GM19438 (cell line): ENCODE measurements around the gene C1orf94.
A peak's percentile ranks its signal among the peaks of the same experiment; 100 is the strongest.

Experiments used
- ATAC-seq: cut with Tn5 transposase; IDR thresholded peaks from one replicate; pipeline ENCODE4 v1.9.1; 2021; ENCODE audit warnings: low read depth; ENCODE audit not compliant: unreplicated experiment

Gene C1orf94

GRCh38 chr1:34176830-34177603, at the start of gene C1orf94:
TSS of gene C1orf94 (plus strand) at chr1:34176907. CDS start at chr1:34177790, 883 bp downstream.
- no peak for ATAC-seq

- ATAC-seq, result no peak
These were observed 49.4 kb upstream of the C1orf94 start for GRCh38 chr1:34127006-34128000.

GRCh38 chr1:34128186-34128889, 48.4 kb upstream of the C1orf94 start:
- ATAC-seq, result no peak

DNA sequence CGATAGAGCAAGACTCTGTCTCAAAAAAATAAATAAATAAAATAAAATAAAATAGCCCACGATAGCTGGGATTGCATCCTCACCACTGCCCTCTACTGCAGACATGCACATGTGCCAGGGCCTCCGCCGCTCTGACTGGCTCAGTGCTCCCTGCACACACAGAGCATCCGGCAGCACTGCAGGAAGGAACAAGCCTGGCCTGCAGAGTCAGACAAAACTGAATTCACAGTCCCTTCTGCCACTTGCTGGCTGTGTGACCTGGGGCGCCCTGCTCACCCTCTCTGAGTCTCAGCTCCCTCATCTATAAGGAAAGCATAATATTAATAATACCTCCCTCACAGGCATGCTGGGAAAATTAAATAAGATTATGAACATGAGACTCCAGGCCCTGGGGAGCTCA, 47.1 kb upstream of the C1orf94 start:
- no peak for ATAC-seq

DNA sequence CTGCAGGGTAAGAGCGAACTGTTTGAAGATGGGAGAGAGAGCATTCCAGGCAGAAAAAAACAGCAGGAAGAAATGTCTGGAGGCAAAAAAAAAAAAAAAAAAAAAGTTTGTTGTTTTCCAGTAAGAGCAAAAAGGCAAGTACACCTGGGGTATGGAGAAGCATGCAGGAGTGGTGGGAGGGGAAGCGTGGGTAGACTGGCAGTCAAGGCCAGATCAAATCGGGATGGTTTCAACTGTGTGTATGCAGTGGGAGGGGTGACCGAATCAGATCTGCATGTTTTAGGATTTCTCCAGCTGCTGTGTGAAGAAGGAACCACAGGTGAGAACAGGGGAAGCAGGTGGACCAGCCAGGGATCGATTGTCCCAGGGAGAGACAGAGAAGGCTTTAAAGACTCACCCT, 46.4 kb upstream of the C1orf94 start:
- ATAC-seq, result no peak

- no peak for ATAC-seq
These were observed 45.1 kb upstream of the C1orf94 start for GRCh38 chr1:34131396-34132160.

- no peak for ATAC-seq
These were observed 44.6 kb upstream of the C1orf94 start for GRCh38 chr1:34132161-34132420.

DNA sequence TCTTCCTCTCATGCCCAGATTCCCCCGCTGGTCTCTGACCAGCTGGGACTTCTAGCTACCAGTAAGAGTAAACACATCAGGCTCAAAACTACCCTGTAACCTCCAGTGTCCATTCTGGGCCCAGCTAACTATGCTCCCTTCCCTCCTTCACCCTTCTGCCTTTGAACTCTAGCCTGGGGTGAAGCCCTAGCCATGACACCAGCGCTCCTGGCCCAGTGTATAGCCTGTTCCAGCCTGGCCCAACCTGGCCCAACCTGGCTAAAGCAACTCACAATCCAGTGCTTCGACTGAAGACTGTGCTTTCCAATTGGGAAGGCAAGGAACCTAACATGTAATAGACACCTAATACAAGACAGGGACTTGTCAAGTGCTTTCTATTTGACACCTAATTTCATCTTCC, 39.3 kb upstream of the C1orf94 start:
- no peak for ATAC-seq

- ATAC-seq, result no peak
These were observed 36.6 kb upstream of the C1orf94 start for GRCh38 chr1:34140011-34140676.

GRCh38 chr1:34143975-34144374, 32.7 kb upstream of the C1orf94 start:
- ATAC-seq, result no peak

DNA sequence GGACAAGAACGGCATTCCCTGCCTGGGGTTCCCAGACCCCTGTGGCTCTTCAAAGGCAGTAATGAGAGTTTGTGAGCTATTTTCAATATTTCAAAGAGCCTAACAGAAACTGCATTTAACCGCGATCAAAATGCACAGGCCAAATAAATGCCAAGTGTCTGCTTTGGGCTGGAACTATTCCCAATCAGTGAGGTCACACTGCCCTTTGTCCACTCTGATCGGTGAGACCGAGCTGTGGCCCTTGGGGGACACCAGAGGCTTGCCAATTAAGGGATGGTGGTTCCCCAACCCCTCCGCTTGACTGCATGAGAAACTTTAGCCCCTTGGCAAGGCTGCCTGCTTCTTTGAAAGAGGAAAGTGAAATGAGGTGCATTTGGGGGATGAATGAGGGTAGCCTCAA, 31.9 kb upstream of the C1orf94 start:
- ATAC-seq, result no peak

DNA sequence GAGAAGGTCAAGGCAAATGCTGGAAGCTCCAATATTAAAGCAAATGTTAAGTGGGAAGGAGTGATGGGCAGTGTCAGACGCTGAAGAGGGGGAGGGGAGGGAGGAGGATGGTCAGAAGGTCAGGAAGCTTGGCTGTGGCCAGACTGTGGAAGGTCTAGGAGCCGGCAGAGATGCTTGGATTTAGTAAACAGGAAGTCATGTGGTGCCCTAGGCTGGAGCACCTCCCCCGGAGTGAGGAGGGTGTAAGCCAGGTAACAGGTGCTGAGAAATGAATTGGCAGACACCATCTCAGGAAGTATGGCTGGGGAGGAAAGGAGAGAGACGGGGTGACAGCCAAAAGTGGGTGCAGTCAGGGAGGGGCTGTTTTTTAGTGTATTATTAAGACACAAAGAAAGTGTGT, 29.4 kb upstream of the C1orf94 start:
- ATAC-seq, result no peak

- no peak for ATAC-seq
These were observed 27.2 kb upstream of the C1orf94 start for GRCh38 chr1:34149501-34149900.

- ATAC-seq, result no peak
These were observed 23.5 kb upstream of the C1orf94 start for GRCh38 chr1:34153246-34153645.

DNA sequence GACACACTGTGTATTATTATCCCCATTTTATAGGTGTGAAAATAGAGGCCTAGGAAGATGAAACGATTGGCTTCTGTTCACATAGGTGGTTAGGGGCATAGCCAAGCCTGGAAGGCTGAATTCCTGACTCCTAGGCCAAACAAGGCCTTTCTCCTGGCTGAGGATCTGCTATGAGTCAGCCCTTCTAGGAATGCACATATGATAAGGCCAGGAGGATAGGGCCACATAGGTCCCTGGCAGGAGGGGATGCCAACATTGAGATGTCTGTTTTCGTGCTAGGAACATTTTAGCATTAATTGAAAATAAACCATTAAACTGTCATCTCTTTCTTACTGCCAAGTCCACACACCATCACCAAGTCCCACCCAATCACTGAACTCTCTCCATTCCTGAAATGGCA, 20.8 kb upstream of the C1orf94 start:
- no peak for ATAC-seq

DNA sequence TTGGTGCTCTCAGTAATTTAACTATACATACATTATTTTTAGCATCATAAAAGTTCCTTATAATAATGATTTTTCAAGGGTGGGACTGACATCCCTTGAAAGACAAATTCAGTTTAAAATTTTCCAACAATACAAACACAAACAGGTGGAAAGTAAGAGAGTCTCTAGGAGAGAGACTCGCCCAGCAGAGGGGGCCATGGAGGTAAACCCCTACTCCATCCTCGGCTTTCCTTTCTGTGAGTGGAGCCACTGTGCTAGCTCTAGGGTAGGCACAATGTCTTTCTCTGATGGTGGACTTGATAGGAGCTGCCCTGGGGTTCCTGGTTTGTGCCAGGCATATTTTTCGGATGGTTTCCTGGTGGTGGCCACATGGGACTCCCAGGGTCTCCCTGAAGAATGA, 20.0 kb upstream of the C1orf94 start:
- ATAC-seq, result no peak

DNA sequence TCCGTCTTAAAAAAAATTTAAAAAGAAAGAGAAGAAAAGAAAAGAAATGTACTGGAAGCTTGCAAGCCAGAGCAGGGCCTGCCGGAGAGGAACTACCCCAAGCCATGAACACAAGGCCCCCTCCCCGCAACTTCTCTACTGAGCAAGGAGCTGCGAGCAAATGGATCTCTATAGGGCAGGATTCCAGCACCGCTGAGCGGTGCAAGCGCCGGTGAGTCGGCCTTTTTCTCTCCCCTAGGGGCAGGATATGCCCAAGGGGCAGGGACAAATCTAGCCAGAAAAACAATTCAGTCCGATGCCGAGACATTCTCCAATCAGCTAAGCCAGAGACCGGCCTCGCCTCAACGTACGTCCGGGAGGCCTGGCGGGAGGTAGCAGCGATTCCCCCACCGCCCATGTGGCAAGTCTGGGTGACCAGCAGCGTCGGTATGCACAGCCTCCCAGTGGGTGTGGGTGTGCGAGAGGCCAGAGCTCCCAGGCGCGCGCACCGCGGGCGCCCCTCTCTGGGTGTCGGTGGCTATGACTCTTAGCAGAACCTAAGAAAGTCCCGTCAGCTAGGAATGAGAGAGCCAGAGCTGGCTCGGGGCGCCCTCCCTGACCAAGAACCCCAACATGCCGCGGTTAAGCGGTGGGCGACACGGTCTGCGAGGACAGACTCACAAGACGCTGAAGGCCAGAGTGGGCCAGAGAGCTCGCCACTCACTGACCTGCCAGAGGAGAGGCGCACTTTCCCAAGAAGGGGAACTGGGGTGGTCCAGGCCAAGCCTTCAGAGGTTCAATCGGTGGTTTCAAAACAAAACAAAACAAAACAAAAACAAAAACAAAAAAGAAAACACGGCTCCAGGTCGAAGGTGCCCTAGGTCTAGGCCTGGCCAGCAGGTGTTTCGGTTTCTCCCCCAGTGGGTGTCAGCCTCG, 13.6 kb upstream of the C1orf94 start:
- ATAC-seq, result peak; percentile 74

DNA sequence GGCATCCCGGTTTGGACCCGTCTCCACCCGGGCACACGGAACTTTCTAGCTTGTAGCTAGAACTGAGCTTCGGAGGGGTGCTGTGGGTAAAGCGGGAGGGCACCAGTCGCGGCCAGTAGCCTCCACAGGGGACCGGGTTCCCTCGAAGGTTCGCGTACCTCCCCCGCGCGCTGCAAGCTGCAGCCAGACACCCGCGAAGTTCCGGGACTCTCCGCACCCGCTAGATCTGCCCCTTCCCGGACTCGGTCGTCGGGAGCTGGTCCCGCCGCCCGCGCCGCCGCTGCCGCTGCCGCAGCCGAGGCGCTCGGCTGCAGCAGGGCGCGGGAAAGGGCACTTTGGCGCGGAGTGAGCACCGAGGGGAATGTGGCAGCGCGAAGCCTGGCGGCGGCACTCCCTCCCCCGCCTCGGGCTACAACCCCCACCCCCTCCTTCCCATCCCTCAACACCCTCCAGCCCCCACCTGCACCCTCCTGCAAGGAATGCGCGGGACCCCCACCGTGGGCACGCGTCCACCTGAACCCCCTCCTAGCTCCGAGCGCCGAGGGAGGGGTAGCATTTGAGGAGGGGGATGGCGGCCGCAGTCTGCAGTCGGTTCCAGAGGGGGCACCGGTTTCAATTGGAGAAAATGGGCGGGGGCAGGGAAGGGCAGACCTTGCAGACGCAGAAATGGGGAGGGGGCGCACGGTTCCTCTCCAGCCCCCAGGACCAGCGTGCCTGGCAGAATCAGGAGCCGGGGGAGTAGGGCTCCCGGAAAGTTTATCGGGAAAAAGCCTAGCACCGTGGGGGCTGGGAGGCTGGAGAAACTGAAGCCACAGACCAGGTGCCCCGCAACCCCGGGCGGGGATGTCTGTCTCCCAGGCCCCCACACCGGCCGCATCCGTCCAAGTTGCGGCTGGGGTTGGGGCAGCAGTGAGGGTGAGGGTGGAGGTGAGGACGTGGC, 12.6 kb upstream of the C1orf94 start:
- no peak for ATAC-seq
